ENCODE measurements around the gene LIN7C. TPM values are rescaled to one million over a fixed set of nuclear protein-coding genes. Genes with fewer than 3 reads are reported as not detected.

Gene LIN7C
- total and polyA plus RNA-seq, 9 of the 15 experiments (the other 6 are each of a cell fraction or from before 2014, with no cell fraction given) = 10.8 to 52.7 (median 21.5) TPM

- WGBS (ENCODE audit: insufficient coverage, low coverage, missing lambda C conversion rate) = 6% methylated on average over 4 of the region's 4 CpGs
- Histone ChIP-seq H4K20me1 (replicated peaks; ENCODE audit: control insufficient read depth, insufficient read depth, low read length) (no peaks in the 10 kb centered on the region; the same call in 1 of the 2 replicates), H3K27ac (ENCODE audit: extremely low read depth, low read depth, low read length) (no peak overlapping the region), H3K4me2 (ENCODE audit: insufficient read depth, low read length) (no peak overlapping the region), H3K4me3 (no peak overlapping the region), H3K9me1 (ENCODE audit: control insufficient read depth, insufficient read depth, low read length) (no peaks in the 10 kb centered on the region), H3K4me1 (replicated peaks in 1 of 2; ENCODE audit: control insufficient read depth in 2 of 2, insufficient read depth in 2 of 2, low read length in 2 of 2) (no peaks in the 10 kb centered on the region; a peak in 2 of 5 replicates), H3K79me2 (ENCODE audit: control insufficient read depth, insufficient read depth, low read length) (no peaks in the 10 kb centered on the region), H3K9me3 (replicated peaks; ENCODE audit: control insufficient read depth, insufficient read depth, low read depth, low read length) (no peaks in the 10 kb centered on the region), H2AFZ (ENCODE audit: low read depth, low read length) (no peak overlapping the region), H3K27me3 (ENCODE audit: control insufficient read depth in 2 of 2, insufficient read depth in 2 of 2, low read length in 2 of 2) (no peaks in the 10 kb centered on the region), H3K9ac (ENCODE audit: insufficient read depth in 1 of 2, low read depth in 2 of 2, low read length in 2 of 2) (no peak overlapping the region), H3K36me3 (ENCODE audit: control insufficient read depth, insufficient read depth, low read length) (no peaks in the 10 kb centered on the region)
- POLR2A ChIA-PET = no interaction called here
- FAIRE-seq (no peak), ATAC-seq (no peak), DNase-seq (ENCODE audit: extremely low read depth in 1 of 4, low spot score in 3 of 4) (no peak)
- in situ Hi-C loops (cut with MboI) (no loop called here), intact Hi-C loops (cut with micrococcal nuclease) (no loop called here)
- BruUV-seq (replicated peaks) = no TSS peak
- no peak for TF ChIP-seq FOXK2 (conservative IDR thresholded peaks at IDR 0.05 in 1 of 2, IDR thresholded peaks at IDR 0.05 in 1 of 2; ENCODE audit: low read depth in 2 of 2)
- TF ChIP-seq USF2 (CRISPR knock-in tag; IDR thresholded peaks at IDR 0.05) = peak; percentile 37; the same call in 1 of the 2 replicates
- CTCF ChIA-PET (ENCODE audit: low intra/inter-chr PET ratio) = no interaction called here
These were observed 8.0 kb upstream of the LIN7C start for GRCh38 chr11:27514558-27514957.

- H3K4me3 ChIP-seq = no peak overlapping the region
- ChIA-PET POLR2A (no interaction called here), CTCF (ENCODE audit: low intra/inter-chr PET ratio) (no interaction called here)
- no peaks in the 10 kb centered on the region for H3K79me2 ChIP-seq (ENCODE audit: control insufficient read depth, insufficient read depth, low read length)
- H3K9me1 ChIP-seq (ENCODE audit: control insufficient read depth, insufficient read depth, low read length) = no peaks in the 10 kb centered on the region
- H3K9me3 ChIP-seq (replicated peaks; ENCODE audit: control insufficient read depth, insufficient read depth, low read depth, low read length) = no peaks in the 10 kb centered on the region
- ATAC-seq (no peak), DNase-seq (ENCODE audit: extremely low read depth in 1 of 4, low spot score in 3 of 4) (no peak), FAIRE-seq (no peak)
- H2AFZ ChIP-seq (ENCODE audit: low read depth, low read length) = no peak overlapping the region
- no peak overlapping the region for H3K4me2 ChIP-seq (ENCODE audit: insufficient read depth, low read length)
- H3K9ac ChIP-seq (ENCODE audit: insufficient read depth in 1 of 2, low read depth in 2 of 2, low read length in 2 of 2) = no peak overlapping the region
- in situ Hi-C loops (cut with MboI) = no loop called here
- H4K20me1 ChIP-seq (replicated peaks; ENCODE audit: control insufficient read depth, insufficient read depth, low read length) = no peaks in the 10 kb centered on the region; the same call in 1 of the 2 replicates
- no peaks in the 10 kb centered on the region for H3K27me3 ChIP-seq (ENCODE audit: control insufficient read depth in 2 of 2, insufficient read depth in 2 of 2, low read length in 2 of 2)
- H3K27ac ChIP-seq (ENCODE audit: extremely low read depth, low read depth, low read length) = no peak overlapping the region
- no peaks in the 10 kb centered on the region; a peak in 2 of 5 replicates for H3K4me1 ChIP-seq (replicated peaks in 1 of 2; ENCODE audit: control insufficient read depth in 2 of 2, insufficient read depth in 2 of 2, low read length in 2 of 2)
- 4% methylated on average over 4 of the region's 4 CpGs for WGBS (ENCODE audit: insufficient coverage, low coverage, missing lambda C conversion rate)
- BruUV-seq (replicated peaks) = no TSS peak
- H3K36me3 ChIP-seq (ENCODE audit: control insufficient read depth, insufficient read depth, low read length) = no peaks in the 10 kb centered on the region
- intact Hi-C loops (cut with micrococcal nuclease) = no loop called here
- TF ChIP-seq ZNF232 (CRISPR knock-in tag; IDR thresholded peaks at IDR 0.05) (no peak), E4F1 (CRISPR knock-in tag; IDR thresholded peaks at IDR 0.05; ENCODE audit: borderline replicate concordance) (no peak), NFATC3 (IDR thresholded peaks at IDR 0.05) (no peak), IRF1 (CRISPR knock-in tag; IDR thresholded peaks at IDR 0.05; ENCODE audit: borderline replicate concordance) (no peak), BMI1 (IDR thresholded peaks at IDR 0.05; ENCODE audit: low read length) (no peak), SAP30 (IDR thresholded peaks at IDR 0.05; ENCODE audit: borderline replicate concordance, insufficient read depth, low read depth, low read length, poor library complexity, severe bottlenecking) (no peak), ZNF444 (CRISPR knock-in tag; IDR thresholded peaks at IDR 0.05) (no peak), MCM2 (IDR thresholded peaks at IDR 0.05; ENCODE audit: low read depth) (no peak), FOXM1 (IDR thresholded peaks at IDR 0.05; ENCODE audit: low read depth) (no peak), FOXM1 (CRISPR knock-in tag; IDR thresholded peaks at IDR 0.05; ENCODE audit: low read depth) (no peak)
These were observed 7.5 kb upstream of the LIN7C start for GRCh38 chr11:27514076-27514475.
